Measurements from ENCODE around the gene HDAC4. TPM values are rescaled to one million over a fixed set of nuclear protein-coding genes. Genes with fewer than 3 reads are reported as not detected.

The HDAC4 gene
- total RNA-seq, 1 experiment from 2014 or later = 44.4 TPM

DNA sequence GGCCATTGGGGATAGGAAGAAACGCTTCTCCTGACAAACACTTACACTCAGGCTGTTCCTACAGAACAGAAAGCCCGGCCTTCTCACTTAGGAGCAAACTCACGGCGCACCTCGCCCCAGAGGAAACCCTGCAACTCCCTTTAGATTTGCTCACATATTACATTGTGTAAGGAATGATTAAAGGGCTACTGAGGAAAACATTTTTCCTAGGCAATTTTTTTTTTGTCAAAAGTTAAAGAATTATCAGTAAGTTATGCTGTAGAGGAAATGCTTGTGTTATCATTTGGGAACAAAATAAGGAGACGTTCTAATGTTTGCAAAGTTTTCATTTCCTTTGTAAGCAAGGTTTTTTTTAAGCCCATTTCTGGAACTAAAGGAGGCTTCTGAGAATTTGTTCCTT, 264.1 kb downstream of the HDAC4 start:
- H3K36me3 Mint-ChIP-seq = peaks cover 39% of the 10 kb centered on the region
- ChIA-PET POLR2A (no interaction called here), CTCF (no interaction called here)
- H3K27ac Mint-ChIP-seq = no peak overlapping the region
- H3K27me3 Mint-ChIP-seq (ENCODE audit: low read depth) = no peaks in the 10 kb centered on the region
- no peak overlapping the region for H3K4me3 Mint-ChIP-seq
- H3K4me1 Mint-ChIP-seq = no peaks in the 10 kb centered on the region
- no peak for DNase-seq (ENCODE audit: low spot score)
- no peak for TF ChIP-seq ATF1 (CRISPR knock-in tag; IDR thresholded peaks at IDR 0.05)
- TF ChIP-seq SMAD4 (CRISPR knock-in tag; IDR thresholded peaks at IDR 0.05) = no peak
- no peak for TF ChIP-seq ETV6 (CRISPR knock-in tag; IDR thresholded peaks at IDR 0.05)
- TF ChIP-seq, protein P1, sequence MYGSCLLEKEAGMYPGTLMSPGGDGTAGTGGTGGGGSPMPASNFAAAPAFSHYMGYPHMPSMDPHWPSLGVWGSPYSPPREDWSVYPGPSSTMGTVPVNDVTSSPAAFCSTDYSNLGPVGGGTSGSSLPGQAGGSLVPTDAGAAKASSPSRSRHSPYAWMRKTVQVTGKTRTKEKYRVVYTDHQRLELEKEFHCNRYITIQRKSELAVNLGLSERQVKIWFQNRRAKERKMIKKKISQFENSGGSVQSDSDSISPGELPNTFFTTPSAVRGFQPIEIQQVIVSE (CRISPR knock-in tag; IDR thresholded peaks at IDR 0.05; ENCODE audit: borderline replicate concordance) = no peak
- TF ChIP-seq, protein P2, sequence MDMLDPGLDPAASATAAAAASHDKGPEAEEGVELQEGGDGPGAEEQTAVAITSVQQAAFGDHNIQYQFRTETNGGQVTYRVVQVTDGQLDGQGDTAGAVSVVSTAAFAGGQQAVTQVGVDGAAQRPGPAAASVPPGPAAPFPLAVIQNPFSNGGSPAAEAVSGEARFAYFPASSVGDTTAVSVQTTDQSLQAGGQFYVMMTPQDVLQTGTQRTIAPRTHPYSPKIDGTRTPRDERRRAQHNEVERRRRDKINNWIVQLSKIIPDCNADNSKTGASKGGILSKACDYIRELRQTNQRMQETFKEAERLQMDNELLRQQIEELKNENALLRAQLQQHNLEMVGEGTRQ (CRISPR knock-in tag; IDR thresholded peaks at IDR 0.05) = no peak
- no peak for TF ChIP-seq FOXK1 (CRISPR knock-in tag; IDR thresholded peaks at IDR 0.05)
- no peak for TF ChIP-seq NR2C2 (CRISPR knock-in tag; IDR thresholded peaks at IDR 0.05)
- no peak for TF ChIP-seq MXD4 (CRISPR knock-in tag; IDR thresholded peaks at IDR 0.05; ENCODE audit: borderline replicate concordance)
- TF ChIP-seq, protein P3, sequence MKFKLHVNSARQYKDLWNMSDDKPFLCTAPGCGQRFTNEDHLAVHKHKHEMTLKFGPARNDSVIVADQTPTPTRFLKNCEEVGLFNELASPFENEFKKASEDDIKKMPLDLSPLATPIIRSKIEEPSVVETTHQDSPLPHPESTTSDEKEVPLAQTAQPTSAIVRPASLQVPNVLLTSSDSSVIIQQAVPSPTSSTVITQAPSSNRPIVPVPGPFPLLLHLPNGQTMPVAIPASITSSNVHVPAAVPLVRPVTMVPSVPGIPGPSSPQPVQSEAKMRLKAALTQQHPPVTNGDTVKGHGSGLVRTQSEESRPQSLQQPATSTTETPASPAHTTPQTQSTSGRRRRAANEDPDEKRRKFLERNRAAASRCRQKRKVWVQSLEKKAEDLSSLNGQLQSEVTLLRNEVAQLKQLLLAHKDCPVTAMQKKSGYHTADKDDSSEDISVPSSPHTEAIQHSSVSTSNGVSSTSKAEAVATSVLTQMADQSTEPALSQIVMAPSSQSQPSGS (CRISPR knock-in tag; IDR thresholded peaks at IDR 0.05; ENCODE audit: borderline replicate concordance, low read depth) = no peak
- no peak for TF ChIP-seq ZBTB21 (CRISPR knock-in tag; IDR thresholded peaks at IDR 0.05; ENCODE audit: borderline replicate concordance)
- no peak for TF ChIP-seq ZNF317 (CRISPR knock-in tag; IDR thresholded peaks at IDR 0.05; ENCODE audit: borderline replicate concordance, low read depth)
- TF ChIP-seq, protein P4, sequence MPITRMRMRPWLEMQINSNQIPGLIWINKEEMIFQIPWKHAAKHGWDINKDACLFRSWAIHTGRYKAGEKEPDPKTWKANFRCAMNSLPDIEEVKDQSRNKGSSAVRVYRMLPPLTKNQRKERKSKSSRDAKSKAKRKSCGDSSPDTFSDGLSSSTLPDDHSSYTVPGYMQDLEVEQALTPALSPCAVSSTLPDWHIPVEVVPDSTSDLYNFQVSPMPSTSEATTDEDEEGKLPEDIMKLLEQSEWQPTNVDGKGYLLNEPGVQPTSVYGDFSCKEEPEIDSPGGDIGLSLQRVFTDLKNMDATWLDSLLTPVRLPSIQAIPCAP (CRISPR knock-in tag; IDR thresholded peaks at IDR 0.05) = no peak
- TF ChIP-seq, protein P5, sequence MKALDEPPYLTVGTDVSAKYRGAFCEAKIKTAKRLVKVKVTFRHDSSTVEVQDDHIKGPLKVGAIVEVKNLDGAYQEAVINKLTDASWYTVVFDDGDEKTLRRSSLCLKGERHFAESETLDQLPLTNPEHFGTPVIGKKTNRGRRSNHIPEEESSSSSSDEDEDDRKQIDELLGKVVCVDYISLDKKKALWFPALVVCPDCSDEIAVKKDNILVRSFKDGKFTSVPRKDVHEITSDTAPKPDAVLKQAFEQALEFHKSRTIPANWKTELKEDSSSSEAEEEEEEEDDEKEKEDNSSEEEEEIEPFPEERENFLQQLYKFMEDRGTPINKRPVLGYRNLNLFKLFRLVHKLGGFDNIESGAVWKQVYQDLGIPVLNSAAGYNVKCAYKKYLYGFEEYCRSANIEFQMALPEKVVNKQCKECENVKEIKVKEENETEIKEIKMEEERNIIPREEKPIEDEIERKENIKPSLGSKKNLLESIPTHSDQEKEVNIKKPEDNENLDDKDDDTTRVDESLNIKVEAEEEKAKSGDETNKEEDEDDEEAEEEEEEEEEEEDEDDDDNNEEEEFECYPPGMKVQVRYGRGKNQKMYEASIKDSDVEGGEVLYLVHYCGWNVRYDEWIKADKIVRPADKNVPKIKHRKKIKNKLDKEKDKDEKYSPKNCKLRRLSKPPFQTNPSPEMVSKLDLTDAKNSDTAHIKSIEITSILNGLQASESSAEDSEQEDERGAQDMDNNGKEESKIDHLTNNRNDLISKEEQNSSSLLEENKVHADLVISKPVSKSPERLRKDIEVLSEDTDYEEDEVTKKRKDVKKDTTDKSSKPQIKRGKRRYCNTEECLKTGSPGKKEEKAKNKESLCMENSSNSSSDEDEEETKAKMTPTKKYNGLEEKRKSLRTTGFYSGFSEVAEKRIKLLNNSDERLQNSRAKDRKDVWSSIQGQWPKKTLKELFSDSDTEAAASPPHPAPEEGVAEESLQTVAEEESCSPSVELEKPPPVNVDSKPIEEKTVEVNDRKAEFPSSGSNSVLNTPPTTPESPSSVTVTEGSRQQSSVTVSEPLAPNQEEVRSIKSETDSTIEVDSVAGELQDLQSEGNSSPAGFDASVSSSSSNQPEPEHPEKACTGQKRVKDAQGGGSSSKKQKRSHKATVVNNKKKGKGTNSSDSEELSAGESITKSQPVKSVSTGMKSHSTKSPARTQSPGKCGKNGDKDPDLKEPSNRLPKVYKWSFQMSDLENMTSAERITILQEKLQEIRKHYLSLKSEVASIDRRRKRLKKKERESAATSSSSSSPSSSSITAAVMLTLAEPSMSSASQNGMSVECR (CRISPR knock-in tag; IDR thresholded peaks at IDR 0.05; ENCODE audit: borderline replicate concordance) = no peak
- ATAC-seq = no peak
- H3K9me3 Mint-ChIP-seq = peaks cover 3% of the 10 kb centered on the region; the same call in 1 of the 2 replicates

DNA sequence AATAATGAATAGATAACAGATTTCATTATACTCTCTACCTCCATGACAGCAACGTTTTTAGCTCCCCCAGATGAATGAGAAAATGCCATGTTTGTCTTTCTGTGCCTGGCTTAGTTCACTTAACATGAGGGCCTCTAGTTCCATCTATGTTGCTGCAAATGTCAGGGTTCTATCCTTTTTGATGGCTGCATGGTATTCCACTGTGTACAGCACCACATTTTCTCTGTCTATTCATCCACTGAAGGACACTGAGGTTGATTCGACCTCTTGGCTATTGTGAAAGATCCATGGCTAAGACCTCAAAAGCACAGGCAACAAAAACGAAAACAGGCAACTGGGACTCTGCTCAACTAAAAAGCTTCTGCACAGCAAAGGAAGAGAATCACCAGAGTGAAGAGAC, 264.6 kb downstream of the HDAC4 start:
- CTCF ChIA-PET = no interaction called here
- POLR2A ChIA-PET = no interaction called here
- ATAC-seq (no peak), DNase-seq (ENCODE audit: low spot score) (no peak)
- no peaks in the 10 kb centered on the region for H3K27me3 Mint-ChIP-seq (ENCODE audit: low read depth)
- H3K9me3 Mint-ChIP-seq = peaks cover 3% of the 10 kb centered on the region; the same call in 1 of the 2 replicates
- H3K27ac Mint-ChIP-seq = no peak overlapping the region
- no peak overlapping the region for H3K4me3 Mint-ChIP-seq
- no peaks in the 10 kb centered on the region for H3K4me1 Mint-ChIP-seq
- peaks cover 39% of the 10 kb centered on the region for H3K36me3 Mint-ChIP-seq
- TF ChIP-seq NR3C1 (CRISPR knock-in tag; conservative IDR thresholded peaks at IDR 0.05; ENCODE audit: low read depth) (no peak), RORB (CRISPR knock-in tag; IDR thresholded peaks at IDR 0.05) (no peak), HMGA2 (CRISPR knock-in tag; IDR thresholded peaks at IDR 0.05) (no peak), RELA (CRISPR knock-in tag; IDR thresholded peaks at IDR 0.05; ENCODE audit: borderline replicate concordance) (no peak), NFATC4 (CRISPR knock-in tag; IDR thresholded peaks at IDR 0.05) (no peak), ZNF671 (CRISPR knock-in tag; IDR thresholded peaks at IDR 0.05) (no peak)
- TF ChIP-seq, protein P3 (CRISPR knock-in tag; IDR thresholded peaks at IDR 0.05; ENCODE audit: borderline replicate concordance, low read depth) = no peak
- TF ChIP-seq, protein P1 (CRISPR knock-in tag; IDR thresholded peaks at IDR 0.05; ENCODE audit: borderline replicate concordance) = no peak
- TF ChIP-seq, protein P6, sequence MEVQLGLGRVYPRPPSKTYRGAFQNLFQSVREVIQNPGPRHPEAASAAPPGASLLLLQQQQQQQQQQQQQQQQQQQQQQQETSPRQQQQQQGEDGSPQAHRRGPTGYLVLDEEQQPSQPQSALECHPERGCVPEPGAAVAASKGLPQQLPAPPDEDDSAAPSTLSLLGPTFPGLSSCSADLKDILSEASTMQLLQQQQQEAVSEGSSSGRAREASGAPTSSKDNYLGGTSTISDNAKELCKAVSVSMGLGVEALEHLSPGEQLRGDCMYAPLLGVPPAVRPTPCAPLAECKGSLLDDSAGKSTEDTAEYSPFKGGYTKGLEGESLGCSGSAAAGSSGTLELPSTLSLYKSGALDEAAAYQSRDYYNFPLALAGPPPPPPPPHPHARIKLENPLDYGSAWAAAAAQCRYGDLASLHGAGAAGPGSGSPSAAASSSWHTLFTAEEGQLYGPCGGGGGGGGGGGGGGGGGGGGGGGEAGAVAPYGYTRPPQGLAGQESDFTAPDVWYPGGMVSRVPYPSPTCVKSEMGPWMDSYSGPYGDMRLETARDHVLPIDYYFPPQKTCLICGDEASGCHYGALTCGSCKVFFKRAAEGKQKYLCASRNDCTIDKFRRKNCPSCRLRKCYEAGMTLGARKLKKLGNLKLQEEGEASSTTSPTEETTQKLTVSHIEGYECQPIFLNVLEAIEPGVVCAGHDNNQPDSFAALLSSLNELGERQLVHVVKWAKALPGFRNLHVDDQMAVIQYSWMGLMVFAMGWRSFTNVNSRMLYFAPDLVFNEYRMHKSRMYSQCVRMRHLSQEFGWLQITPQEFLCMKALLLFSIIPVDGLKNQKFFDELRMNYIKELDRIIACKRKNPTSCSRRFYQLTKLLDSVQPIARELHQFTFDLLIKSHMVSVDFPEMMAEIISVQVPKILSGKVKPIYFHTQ (CRISPR knock-in tag; IDR thresholded peaks at IDR 0.05) = no peak
- TF ChIP-seq, protein P2 (CRISPR knock-in tag; IDR thresholded peaks at IDR 0.05) = no peak

All from WTC11 (cell line).